Ovary (tissue), 9 donors: Measurements from ENCODE around the gene ABLIM1. TPM values are rescaled to one million over a fixed set of nuclear protein-coding genes. Genes with fewer than 3 reads are reported as not detected.

ENCODE experiments used
- DNase-seq, 5 donors: peaks; one replicate each; pipeline ENCODE4 v3.0.0-alpha.2; 2019 to 2020
- H3K27ac ChIP-seq, 2 donors: fragments of 200-600 bp; one replicate each; pipeline versions ENCODE4 v1.5.1 to v1.8.0; 2019 to 2022
- H3K27me3 ChIP-seq: fragments of 200-600 bp; one replicate; pipeline ENCODE4 v1.8.0; 2022
- H3K36me3 ChIP-seq: fragments of 200-600 bp; sonication (generic); one replicate; pipeline ENCODE4 v1.5.1; 2019
- H3K4me1 ChIP-seq: one replicate; pipeline ENCODE4 v1.8.1; 2013; ENCODE audit warnings: mild to moderate bottlenecking, moderate library complexity; ENCODE audit not compliant: insufficient read depth
- H3K4me3 ChIP-seq: fragments of 200-600 bp; sonication (generic); one replicate; pipeline ENCODE4 v1.5.1; 2017
- H3K9me3 ChIP-seq, 2 donors: fragments of 200-600 bp in 1 of 2; sonication (generic) in 1 of 2; one replicate each; pipeline versions ENCODE4 v1.5.1 to v1.8.1; 2013 to 2019; ENCODE audit warnings: mild to moderate bottlenecking in 1 of 2, moderate library complexity in 1 of 2
- CTCF ChIP-seq, 3 donors: fragments of 450-650 bp in 2 of 3; fragments of 200-600 bp in 1 of 3; IDR thresholded peaks; one replicate each; pipeline versions ENCODE4 v1.5.1 to v1.8.0; 2016 to 2022; ENCODE audit warnings: antibody characterized with exemption in 3 of 3, mild to moderate bottlenecking in 1 of 3
- EP300 ChIP-seq: sonication (generic); formaldehyde crosslinking; IDR thresholded peaks from one replicate; pipeline ENCODE4 v1.6.1; 2017; ENCODE audit warnings: antibody characterized with exemption
- POLR2A ChIP-seq: fragments of 450-650 bp; IDR thresholded peaks from one replicate; pipeline ENCODE4 v1.6.1; 2017; ENCODE audit warnings: antibody characterized with exemption, mild to moderate bottlenecking, moderate library complexity
- WGBS, 3 donors: extraction: QIAGEN DNeasy Blood & Tissue Kit in 1 of 3; methylation state at CpG; one replicate each; pipeline versions ENCODE4 v1.1.5 to v1.1.7; 2013 to 2017; 5-methylcytosine and 5-hydroxymethylcytosine counted together
- intact Hi-C, 4 donors: fragments of 100-400 bp; cut with DNase I; formaldehyde crosslinking; loops; one replicate each; pipeline versions ENCODE4 v1.11.0 to v1.15.1; 2022 to 2023
- polyA plus RNA-seq, 2 donors: library from polyadenylated mRNA; stranded (reverse); fragments of 200-250 nt in 1 of 2; fragments of 350-450 nt in 1 of 2; fragmentation: Illumina TruSeq in 1 of 2; extraction: RNeasy Lipid Tissue Mini Kit (QIAGEN cat#74804) in 1 of 2; gene quantifications; one replicate each; pipeline ENCODE4 v1.2.3, GENCODE V29; 2013 to 2014
- total RNA-seq, 7 donors: library from RNA; depleted of rRNA in 2 of 7; stranded (reverse); fragments of >200 nt in 2 of 7; fragmentation: NEBNext Ultra II Directional in 3 of 7; extraction: Animal tissue kit (Norgen Biotek cat#: 25700) in 3 of 7; gene quantifications; one replicate each; pipeline versions ENCODE4 v1.1.0 to v1.2.4, GENCODE V29; 2016 to 2023
- donor health status: DM: no; HTN: no; CAD: no; lungs with moderate emphysema.
- donor health status: DM: no; HTN: no; CAD: no.
- donor health status: Bipolar disorder and iron deficiency.
- donor health status: DM: yes; HTN: yes; CAD: no.
- donor health status: DM: no; HTN: no; CAD: no.
- donor health status: DM: yes; HTN: yes; CAD: no.

The ABLIM1 gene
- total and polyA plus RNA-seq, 9 donors = 155 to 505 (median 283) TPM

GRCh38 chr10:114388275-114388674 lies 269.8 kb downstream of the ABLIM1 start:
- WGBS, 3 donors = 58 to 63% (median 61%) methylated on average over 3 of the region's 3 CpGs
- H3K27ac ChIP-seq = no peak overlapping the region
- H3K36me3 ChIP-seq = no peaks in the 10 kb centered on the region
- TF ChIP-seq POLR2A (no peak), CTCF (IDR thresholded peaks at IDR 0.05) (no peak), EP300 (no peak)
- no peaks in the 10 kb centered on the region for H3K9me3 ChIP-seq
- intact Hi-C loops = no loop called here
- peaks cover 19% of the 10 kb centered on the region for H3K4me1 ChIP-seq
- H3K4me3 ChIP-seq = no peak overlapping the region
- no peaks in the 10 kb centered on the region for H3K27me3 ChIP-seq
- DNase-seq = no peak

GRCh38 chr10:114387784-114388183 lies 270.3 kb downstream of the ABLIM1 start:
- peaks cover 16% of the 10 kb centered on the region for H3K4me1 ChIP-seq
- 86 to 91% (median 89%) methylated on average over 4 of the region's 4 CpGs for WGBS, 3 donors
- no peak overlapping the region for H3K27ac ChIP-seq
- DNase-seq = no peak
- no peak for TF ChIP-seq CTCF (IDR thresholded peaks at IDR 0.05)
- TF ChIP-seq POLR2A = no peak
- no peak for TF ChIP-seq EP300
- intact Hi-C loops = no loop called here
- no peaks in the 10 kb centered on the region for H3K9me3 ChIP-seq
- no peaks in the 10 kb centered on the region for H3K27me3 ChIP-seq
- H3K4me3 ChIP-seq = no peak overlapping the region
- no peaks in the 10 kb centered on the region for H3K36me3 ChIP-seq

DNA sequence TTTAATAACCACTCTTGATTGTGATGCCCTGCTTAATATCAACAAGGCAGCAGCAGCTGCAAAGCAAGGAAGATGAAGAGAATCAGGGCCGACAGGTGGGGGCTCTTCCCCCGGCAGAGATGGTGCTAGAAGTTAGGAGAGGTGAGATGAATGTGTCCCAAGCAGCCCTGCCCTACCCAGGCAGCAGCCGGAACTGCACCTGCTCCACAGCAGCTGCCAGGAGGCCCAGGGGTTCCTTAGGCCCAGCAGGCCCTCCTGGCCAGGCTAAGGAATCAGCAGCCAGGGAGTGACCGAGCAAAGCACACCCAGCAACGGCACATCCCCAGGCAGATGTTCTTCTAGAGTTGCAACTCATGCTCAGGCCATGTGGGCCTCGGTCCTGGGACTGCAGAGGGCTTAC lies 271.6 kb downstream of the ABLIM1 start:
- Histone ChIP-seq H3K4me3 (no peak overlapping the region), H3K36me3 (no peaks in the 10 kb centered on the region), H3K9me3 (no peaks in the 10 kb centered on the region), H3K27me3 (no peaks in the 10 kb centered on the region), H3K27ac (no peak overlapping the region), H3K4me1 (peaks cover 12% of the 10 kb centered on the region)
- WGBS, 3 donors = 82 to 90% (median 86%) methylated on average over 5 to 6 of the region's 6 CpGs
- no peak for DNase-seq
- intact Hi-C loops = no loop called here
- TF ChIP-seq EP300 = no peak
- no peak for TF ChIP-seq POLR2A
- no peak for TF ChIP-seq CTCF (IDR thresholded peaks at IDR 0.05)

- Histone ChIP-seq H3K27me3 (no peaks in the 10 kb centered on the region), H3K4me1 (peaks cover 12% of the 10 kb centered on the region), H3K9me3 (no peaks in the 10 kb centered on the region), H3K27ac (no peak overlapping the region), H3K4me3 (no peak overlapping the region), H3K36me3 (no peaks in the 10 kb centered on the region)
- 44 to 65% (median 56%) methylated on average over 3 of the region's 3 CpGs for WGBS, 3 donors
- no peak for DNase-seq
- intact Hi-C loops = no loop called here
- TF ChIP-seq POLR2A (no peak), CTCF (IDR thresholded peaks at IDR 0.05) (no peak)
Observed at GRCh38 chr10:114385557-114385956, 272.5 kb downstream of the ABLIM1 start.

- Histone ChIP-seq H3K27ac (no peak overlapping the region), H3K27me3 (no peaks in the 10 kb centered on the region), H3K36me3 (no peaks in the 10 kb centered on the region), H3K4me3 (no peak overlapping the region), H3K4me1 (peaks cover 16% of the 10 kb centered on the region), H3K9me3 (no peaks in the 10 kb centered on the region)
- 84 to 97% (median 93%) methylated on average over 5 of the region's 5 CpGs for WGBS, 3 donors
- TF ChIP-seq EP300 (no peak), POLR2A (no peak), CTCF (IDR thresholded peaks at IDR 0.05) (no peak)
- intact Hi-C loops = no loop called here
- DNase-seq = no peak
Observed at GRCh38 chr10:114384601-114385000, 273.5 kb downstream of the ABLIM1 start.
